Heart left ventricle (tissue), 16 donors: ENCODE data around the gene SALL1. TPM values are rescaled to one million over a fixed set of nuclear protein-coding genes. Genes with fewer than 3 reads are reported as not detected.

ENCODE experiments used
- ATAC-seq, 4 donors: fragments of 200-7000 bp; cut with Tn5 transposase; one replicate each; pipeline ENCODE4 v1.9.1; 2020 to 2022; ENCODE audit warnings: moderate library complexity in 4 of 4, mild to moderate bottlenecking in 3 of 4, moderate number of reproducible peaks in 1 of 4
- DNase-seq, 5 donors: peaks; one replicate each; pipeline ENCODE4 v3.0.0-alpha.2; 2020
- H3K27ac ChIP-seq, 12 donors: fragments of 200-600 bp; sonication (generic) in 4 of 12; one replicate each; pipeline versions ENCODE4 v1.5.0 to v1.8.0; 2016 to 2022; ENCODE audit warnings: mild to moderate bottlenecking in 2 of 12
- H3K27me3 ChIP-seq, 9 donors: fragments of 200-600 bp; sonication (generic) in 2 of 9; one replicate each; pipeline versions ENCODE4 v1.5.1 to v1.8.0; 2016 to 2022; ENCODE audit warnings: mild to moderate bottlenecking in 3 of 9
- H3K36me3 ChIP-seq, 9 donors: fragments of 200-600 bp; sonication (generic) in 2 of 9; one replicate each; pipeline versions ENCODE4 v1.5.0 to v1.8.0; 2018 to 2022; ENCODE audit warnings: mild to moderate bottlenecking in 2 of 9
- H3K4me1 ChIP-seq, 12 donors: fragments of 200-600 bp; sonication (generic) in 4 of 12; one replicate each; pipeline versions ENCODE4 v1.5.0 to v1.8.0; 2016 to 2022; ENCODE audit warnings: mild to moderate bottlenecking in 3 of 12
- H3K4me3 ChIP-seq, 12 donors: fragments of 200-600 bp; sonication (generic) in 4 of 12; one replicate each; pipeline versions ENCODE4 v1.5.0 to v1.8.0; 2017 to 2022; ENCODE audit warnings: mild to moderate bottlenecking in 9 of 12, moderate library complexity in 4 of 12
- H3K9me3 ChIP-seq, 12 donors: fragments of 200-600 bp; sonication (generic) in 4 of 12; one replicate each; pipeline versions ENCODE4 v1.5.0 to v1.8.0; 2016 to 2022; ENCODE audit warnings: mild to moderate bottlenecking in 1 of 12
- POLR2A ChIP-seq, 2 donors: fragments of 450-650 bp; IDR thresholded peaks; one replicate each; pipeline ENCODE4 v1.6.1; 2017; ENCODE audit warnings: antibody characterized with exemption in 2 of 2, mild to moderate bottlenecking in 2 of 2, moderate library complexity in 2 of 2
- WGBS, 4 donors: extraction: QIAGEN DNeasy Blood & Tissue Kit in 2 of 4; methylation state at CpG; one replicate each; pipeline versions ENCODE4 v1.1.5 to v1.1.7; 2013 to 2018; 5-methylcytosine and 5-hydroxymethylcytosine counted together
- intact Hi-C, 10 donors: fragments of 100-400 bp; cut with DNase I; formaldehyde crosslinking; loops; one replicate each; pipeline versions ENCODE4 v1.11.1 to v1.14.2; 2022
- polyA plus RNA-seq, 2 donors: library from polyadenylated mRNA; stranded (reverse); fragments of 200-250 nt; gene quantifications; one replicate each; pipeline ENCODE4 v1.2.3, GENCODE V29; 2013
- total RNA-seq, 9 donors: library from RNA; depleted of rRNA in 2 of 9; stranded (reverse); fragments of >200 nt in 2 of 9; fragmentation: NEBNext Ultra II Directional in 3 of 9; extraction: Animal tissue kit (Norgen Biotek cat#: 25700) in 3 of 9; gene quantifications; one replicate each; pipeline versions ENCODE4 v1.1.0 to v1.2.4, GENCODE V29; 2016 to 2023
- TF ChIP-seq, protein P1 (sequence below), 12 donors: fragments of 200-600 bp; sonication (generic) in 4 of 12; IDR thresholded peaks; one replicate each; pipeline versions ENCODE4 v1.5.0 to v1.8.0; 2018 to 2022; ENCODE audit warnings: antibody characterized with exemption in 12 of 12, mild to moderate bottlenecking in 5 of 12
- donor health status: ischemic (EF 13 %, LVEDD 7.1; RV severe dilation, severe dysfunction).
- donor health status: healthy with polysubstance abuse.
- donor health status: DM: no; HTN: yes; CAD: no.
- donor health status: DM: no; HTN: no; CAD: no.
- donor health status: ischemic (EF 25% LVEDD 6.9; RV normal size, moderate dysfunction).
- donor health status: ischemic (EF 25% LVEDD 5.7; RV mildly dilated, moderate dysfunction).
- donor health status: healthy.
- donor health status: DM: yes; HTN: yes; CAD: no.
- donor health status: ischemic (EF 35%, LVEDD 5.7; RV mildly dilated, moderate dysfunction).
- donor health status: nonischemic (EF 11% LVEDD 7.7; RV severe dilation, severe dysfunction).
- donor health status: DM: yes; HTN: yes; CAD: no.
- donor health status: PGD.
- donor health status: ischemic (EF 29% LVEDD 5.4; RV normal size, mild dysfunction).
- donor health status: nonischemic (EF 23%, LVEDD 6.1; RV moderate dilation, normal function).

SALL1 gene
- total and polyA plus RNA-seq, 11 donors = 0.05 to 0.75 (median 0.08) TPM; not detected in 4

DNA sequence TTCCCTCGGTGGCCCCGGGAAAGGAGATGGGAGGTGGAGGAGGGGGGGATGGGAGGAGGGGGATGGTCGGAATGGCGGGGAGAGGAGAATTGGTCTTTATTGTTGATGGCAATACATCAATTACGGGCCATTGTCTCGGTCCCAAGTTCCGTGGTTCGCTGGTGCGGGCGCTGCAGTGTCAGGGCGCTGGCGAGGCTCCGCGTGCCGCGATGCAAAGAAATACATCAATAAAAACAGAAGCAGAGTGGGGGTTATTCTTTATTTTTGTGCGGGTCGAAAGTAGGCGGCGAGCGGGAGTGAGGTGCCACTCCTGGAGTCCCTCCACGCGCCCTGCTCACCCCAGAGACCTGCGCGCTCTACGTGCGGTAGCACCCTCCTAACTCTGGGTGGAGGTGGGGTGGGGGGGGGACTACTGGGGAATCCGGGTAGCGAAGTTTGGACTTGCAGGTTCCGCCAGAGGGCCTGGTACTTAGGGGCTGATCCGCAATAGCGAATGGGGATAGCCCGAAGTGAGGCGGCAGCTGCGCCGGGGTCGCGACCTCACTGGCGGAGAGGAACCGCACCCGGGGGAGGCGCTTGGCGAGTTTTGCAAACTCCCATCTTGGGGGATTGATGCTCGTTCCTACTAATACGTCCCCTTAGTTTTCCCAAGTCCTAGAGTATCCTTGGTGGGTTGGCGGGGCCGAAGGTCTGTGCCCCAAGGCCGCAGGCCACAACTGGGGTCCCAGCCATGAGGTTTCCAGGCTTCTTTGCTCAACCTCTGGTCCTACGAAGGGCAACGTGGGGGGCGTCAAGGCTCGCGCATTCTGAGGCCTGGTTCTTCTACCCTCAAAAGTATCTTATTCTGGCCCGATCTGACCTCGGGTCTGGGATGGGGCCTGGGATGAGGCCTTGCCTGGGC, 3.5 kb upstream of the SALL1 start:
- intact Hi-C loops = no loop called here
- no peak overlapping the region for H3K27ac ChIP-seq
- ATAC-seq = no peak
- no peaks in the 10 kb centered on the region for H3K9me3 ChIP-seq
- DNase-seq = no peak
- 16 to 29% (median 22%) methylated on average over 50 to 55 of the region's 55 CpGs for WGBS, 4 donors
- peak overlapping the region in 7 of 12 donors; percentile 7 to 33 (median 25) for H3K4me3 ChIP-seq
- TF ChIP-seq POLR2A (IDR thresholded peaks at IDR 0.05) = no peak
- TF ChIP-seq, protein P1, sequence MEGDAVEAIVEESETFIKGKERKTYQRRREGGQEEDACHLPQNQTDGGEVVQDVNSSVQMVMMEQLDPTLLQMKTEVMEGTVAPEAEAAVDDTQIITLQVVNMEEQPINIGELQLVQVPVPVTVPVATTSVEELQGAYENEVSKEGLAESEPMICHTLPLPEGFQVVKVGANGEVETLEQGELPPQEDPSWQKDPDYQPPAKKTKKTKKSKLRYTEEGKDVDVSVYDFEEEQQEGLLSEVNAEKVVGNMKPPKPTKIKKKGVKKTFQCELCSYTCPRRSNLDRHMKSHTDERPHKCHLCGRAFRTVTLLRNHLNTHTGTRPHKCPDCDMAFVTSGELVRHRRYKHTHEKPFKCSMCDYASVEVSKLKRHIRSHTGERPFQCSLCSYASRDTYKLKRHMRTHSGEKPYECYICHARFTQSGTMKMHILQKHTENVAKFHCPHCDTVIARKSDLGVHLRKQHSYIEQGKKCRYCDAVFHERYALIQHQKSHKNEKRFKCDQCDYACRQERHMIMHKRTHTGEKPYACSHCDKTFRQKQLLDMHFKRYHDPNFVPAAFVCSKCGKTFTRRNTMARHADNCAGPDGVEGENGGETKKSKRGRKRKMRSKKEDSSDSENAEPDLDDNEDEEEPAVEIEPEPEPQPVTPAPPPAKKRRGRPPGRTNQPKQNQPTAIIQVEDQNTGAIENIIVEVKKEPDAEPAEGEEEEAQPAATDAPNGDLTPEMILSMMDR (IDR thresholded peaks at IDR 0.05) = no peak
- peaks cover 0 to 51% (median 18%) of the 10 kb centered on the region in 12 donors for H3K4me1 ChIP-seq
- no peaks in the 10 kb centered on the region for H3K36me3 ChIP-seq
- H3K27me3 ChIP-seq = peaks cover 49 to 100% (median 85%) of the 10 kb centered on the region in 9 donors

DNA sequence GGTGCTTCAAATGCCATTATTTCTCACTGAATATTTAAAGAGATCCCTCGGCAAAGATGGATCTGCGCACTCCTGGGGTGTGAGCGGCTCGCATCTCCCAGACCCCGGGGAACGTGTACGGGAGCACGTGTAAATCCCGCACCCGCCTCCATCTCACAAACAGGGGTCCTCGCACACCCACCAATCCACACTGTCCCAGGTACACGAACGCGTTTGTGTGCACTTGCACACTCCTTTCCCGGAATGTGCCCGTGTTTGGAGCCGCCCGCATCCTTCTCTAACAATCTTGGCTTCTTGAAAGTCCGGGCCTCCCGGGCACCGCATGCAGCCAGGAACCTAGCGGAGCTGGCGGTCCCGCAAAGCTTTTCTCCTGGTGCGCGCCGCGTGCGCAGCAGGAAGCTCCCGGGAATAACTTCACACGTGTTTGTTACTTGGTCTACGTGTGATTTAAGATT, 2.5 kb upstream of the SALL1 start:
- WGBS, 4 donors = 4 to 7% (median 6%) methylated on average over 29 to 32 of the region's 32 CpGs
- no peaks in the 10 kb centered on the region for H3K9me3 ChIP-seq
- no peak overlapping the region for H3K27ac ChIP-seq
- DNase-seq (no peak), ATAC-seq (no peak)
- H3K27me3 ChIP-seq = peaks cover 52 to 100% (median 94%) of the 10 kb centered on the region in 9 donors
- H3K36me3 ChIP-seq = no peaks in the 10 kb centered on the region
- H3K4me1 ChIP-seq = peaks cover 0 to 51% (median 18%) of the 10 kb centered on the region in 12 donors
- TF ChIP-seq, protein P1 (IDR thresholded peaks at IDR 0.05) = no peak
- no peak for TF ChIP-seq POLR2A (IDR thresholded peaks at IDR 0.05)
- intact Hi-C loops = no loop called here
- H3K4me3 ChIP-seq = no peak overlapping the region

DNA sequence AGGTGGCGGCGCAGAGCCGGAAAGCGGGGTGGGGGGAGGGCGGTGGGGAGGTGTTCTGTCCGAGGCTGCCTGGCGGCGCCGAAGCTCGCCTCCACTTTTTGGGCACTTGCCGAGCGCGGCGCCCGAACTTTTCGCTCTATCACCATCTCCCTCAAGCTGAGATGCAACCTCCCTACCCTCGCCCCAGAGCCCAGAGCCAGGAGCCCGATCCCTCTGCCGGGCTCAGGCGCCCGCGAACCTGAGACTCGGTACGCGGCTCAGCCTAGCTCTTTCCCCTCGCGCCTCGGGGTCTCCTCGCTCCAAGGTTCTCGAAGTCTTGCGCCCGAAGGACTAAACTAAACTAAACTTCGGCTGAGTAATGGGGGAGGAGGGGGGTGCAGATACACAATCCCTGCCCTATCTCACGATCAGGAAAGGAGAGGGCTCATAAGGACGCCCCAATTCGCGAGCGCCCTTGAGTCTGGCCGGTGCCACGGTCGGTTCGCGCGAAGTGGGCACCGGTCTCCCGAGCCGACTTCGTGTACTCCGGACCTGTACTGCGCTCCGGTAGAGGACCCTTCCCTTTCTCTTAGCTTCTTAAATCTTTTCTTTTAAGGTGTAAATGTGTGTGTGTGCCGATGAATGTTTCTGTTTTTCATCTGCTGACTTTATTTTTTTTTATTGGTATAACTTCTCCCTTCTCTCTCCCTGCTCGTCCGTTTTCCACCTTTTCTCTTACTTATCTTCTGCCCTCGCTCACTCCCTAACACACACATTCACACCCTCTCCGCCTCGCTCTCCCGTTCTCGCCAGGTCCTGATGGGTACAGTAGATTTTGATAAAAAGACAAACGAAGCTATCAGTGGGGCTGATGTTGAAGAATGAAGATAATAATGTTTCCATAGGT, 1.9 kb upstream of the SALL1 start:
- DNase-seq (no peak), ATAC-seq (no peak)
- Histone ChIP-seq H3K27ac (peak overlapping the region in 2 of 12 donors; percentile 34 to 45), H3K4me1 (peaks cover 0 to 51% (median 18%) of the 10 kb centered on the region in 12 donors), H3K36me3 (no peaks in the 10 kb centered on the region), H3K9me3 (no peaks in the 10 kb centered on the region), H3K27me3 (peaks cover 52 to 99% (median 97%) of the 10 kb centered on the region in 9 donors), H3K4me3 (peak overlapping the region; percentile 34 to 62 (median 50))
- 2 to 3% (median 2%) methylated on average over 35 to 60 of the region's 60 CpGs for WGBS, 4 donors
- no peak for TF ChIP-seq POLR2A (IDR thresholded peaks at IDR 0.05)
- TF ChIP-seq, protein P1 (IDR thresholded peaks at IDR 0.05) = no peak
- intact Hi-C loops = no loop called here
